Activated naive CD4-positive, alpha-beta T cell treated with anti-CD3 and anti-CD28 coated beads, Interleukin-2, amount 50 U/mL, for 16 hours (primary cell): Measurements from ENCODE around the gene FAM193B.
"Not testable (repeated sequence)": the region's sequence is repeated elsewhere in the genome, so short reads cannot be mapped to it uniquely, and the experiment has no call there.

ENCODE experiments used
- DNase-seq: peaks from one replicate; pipeline ENCODE4 v3.0.0-alpha.2; 2020

Gene FAM193B

DNA sequence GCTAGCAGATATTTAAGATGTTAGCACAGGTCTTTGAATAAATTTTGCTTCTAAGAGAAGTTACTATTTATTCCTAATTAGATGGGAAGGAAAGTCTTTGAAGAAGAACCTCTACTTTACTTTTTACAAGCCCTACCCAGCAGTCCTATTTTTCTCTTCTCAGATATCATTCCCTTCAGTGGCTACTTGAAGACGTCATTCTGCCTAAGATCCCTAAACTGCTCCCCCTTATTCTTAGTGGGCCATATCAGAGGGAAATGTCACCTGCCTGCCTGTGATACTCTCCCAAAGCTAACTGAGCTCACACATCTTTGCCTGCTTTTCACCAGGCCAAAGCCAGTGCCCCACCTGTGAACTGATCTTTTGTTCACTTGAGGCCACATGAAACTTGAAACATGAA is 21.1 kb upstream of the FAM193B start:
- DNase-seq, result no peak

DNA sequence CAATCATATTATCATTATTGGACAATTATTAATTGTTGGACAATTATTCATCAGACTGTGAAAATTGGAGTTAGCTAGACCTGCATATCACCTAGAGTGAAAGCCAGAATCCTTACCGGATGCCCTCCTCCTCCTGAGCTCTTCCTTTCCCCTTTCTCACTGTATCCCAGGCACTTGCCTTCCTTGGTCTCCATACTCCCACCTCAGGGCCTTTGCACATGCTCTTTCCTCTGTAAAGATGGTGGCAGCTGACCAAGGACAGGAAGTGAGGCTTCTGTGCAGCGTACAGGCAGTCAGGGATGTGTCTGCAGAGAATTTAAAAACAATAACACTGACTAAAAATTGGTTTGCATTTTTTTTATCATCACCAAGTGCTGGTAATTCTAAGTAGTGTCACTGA is 15.5 kb upstream of the FAM193B start:
- no peak for DNase-seq

DNA sequence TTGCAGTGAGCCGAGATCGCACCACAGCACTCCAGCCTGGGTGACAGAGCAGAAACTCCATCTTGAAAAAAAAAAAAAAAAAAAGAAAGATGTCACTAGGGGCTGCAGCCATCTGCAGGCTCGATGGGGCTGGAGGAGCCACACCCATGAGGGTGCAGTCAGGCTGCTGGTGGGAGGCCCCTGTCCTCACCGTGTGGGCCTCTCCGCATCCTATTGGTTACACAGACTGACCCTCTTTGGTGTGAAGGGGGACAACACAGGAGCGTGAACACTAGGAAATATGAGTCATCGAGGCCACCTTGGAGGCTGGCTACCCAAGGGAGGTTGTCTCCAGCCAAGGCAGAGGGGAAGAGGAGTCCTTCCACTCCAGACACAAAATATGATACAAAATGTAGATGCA is 14.0 kb upstream of the FAM193B start:
- no peak for DNase-seq

DNA sequence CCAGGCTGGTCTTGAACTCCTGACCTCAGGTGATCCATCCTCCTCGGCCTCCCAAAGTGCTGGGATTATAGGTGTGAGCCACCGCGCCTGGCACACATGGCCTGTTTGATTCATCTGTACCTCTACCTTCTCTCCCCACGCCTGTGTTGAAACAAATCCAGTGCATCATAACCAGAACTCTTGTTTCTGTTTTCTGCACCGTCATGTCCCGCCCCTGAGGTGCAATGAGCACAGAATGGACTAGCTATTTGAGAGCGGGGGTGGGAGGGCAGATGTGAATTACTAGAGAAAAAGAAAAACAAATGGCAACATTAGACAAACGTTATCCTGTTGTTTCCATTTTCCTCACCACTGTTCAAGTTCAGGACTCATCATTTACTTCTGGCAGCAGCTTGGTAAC is 10.7 kb upstream of the FAM193B start:
- DNase-seq, result no peak

DNA sequence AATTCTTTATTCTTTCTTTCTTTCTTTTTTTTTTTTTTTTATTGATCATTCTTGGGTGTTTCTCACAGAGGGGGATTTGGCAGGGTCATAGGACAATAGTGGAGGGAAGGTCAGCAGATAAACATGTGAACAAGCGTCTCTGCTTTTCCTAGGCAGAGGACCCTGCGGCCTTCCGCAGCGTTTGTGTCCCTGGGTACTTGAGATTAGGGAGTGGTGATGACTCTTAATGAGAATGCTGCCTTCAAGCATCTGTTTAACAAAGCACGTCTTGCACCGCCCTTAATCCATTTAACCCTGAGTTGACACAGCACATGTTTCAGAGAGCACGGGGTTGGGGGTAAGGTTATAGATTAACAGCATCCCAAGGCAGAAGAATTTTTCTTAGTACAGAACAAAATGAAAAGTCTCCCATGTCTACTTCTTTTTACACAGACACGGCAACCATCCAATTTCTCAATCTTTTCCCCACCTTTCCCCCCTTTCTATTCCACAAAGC is 5.1 kb upstream of the FAM193B start:
- DNase-seq, result not testable (repeated sequence)

DNA sequence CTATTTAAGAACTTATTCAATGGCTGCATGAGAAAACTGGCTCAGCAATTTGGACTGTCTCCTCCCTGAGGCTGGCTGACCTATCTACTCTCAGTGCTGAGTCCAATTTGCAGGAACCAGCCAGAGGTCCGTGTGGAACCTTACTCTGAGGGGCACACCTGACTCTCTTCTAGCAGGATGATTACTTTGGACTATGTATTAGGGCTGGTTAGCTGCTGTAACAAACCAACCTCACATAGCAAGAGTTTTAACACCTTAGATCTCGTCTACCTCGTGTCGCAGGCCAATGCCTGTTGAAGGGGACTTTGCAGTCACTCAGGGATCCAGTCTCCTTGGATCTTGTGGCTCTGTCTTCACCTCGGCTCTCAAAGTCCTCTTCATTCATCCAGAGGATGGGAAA is 3.4 kb upstream of the FAM193B start:
- DNase-seq, result no peak

DNA sequence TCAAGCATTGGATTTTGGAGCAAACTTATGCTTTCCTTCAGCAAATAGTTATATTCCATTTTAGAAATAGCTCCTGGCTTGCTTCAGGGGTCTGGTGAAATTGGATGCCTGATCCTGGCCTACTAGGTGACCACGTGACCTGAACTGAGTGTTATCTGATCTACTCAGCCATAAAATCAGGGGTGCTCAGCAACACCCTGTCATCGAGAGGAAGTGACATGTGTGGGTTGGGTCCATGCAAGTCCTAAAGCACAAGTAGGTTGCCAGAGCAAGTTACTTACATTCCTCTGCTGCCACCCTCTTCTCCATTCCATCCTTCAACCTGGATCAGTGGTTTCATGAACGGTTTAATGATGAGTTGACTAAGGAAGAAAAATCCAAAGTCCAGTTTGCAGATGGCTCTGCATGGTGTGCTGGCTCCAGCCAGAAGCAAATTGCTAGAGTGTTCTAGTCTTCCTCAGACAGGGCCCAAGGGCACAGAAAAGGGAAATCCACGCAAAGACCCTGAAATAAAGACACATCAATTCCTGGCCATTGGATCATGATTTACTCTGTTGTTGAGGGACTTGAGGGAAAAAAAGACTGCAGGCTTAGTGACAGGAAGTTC is 2.8 kb upstream of the FAM193B start:
- DNase-seq, result no peak

GRCh38 chr5:177555665-177556064 is 1.3 kb upstream of the FAM193B start:
- DNase-seq, result no peak

DNA sequence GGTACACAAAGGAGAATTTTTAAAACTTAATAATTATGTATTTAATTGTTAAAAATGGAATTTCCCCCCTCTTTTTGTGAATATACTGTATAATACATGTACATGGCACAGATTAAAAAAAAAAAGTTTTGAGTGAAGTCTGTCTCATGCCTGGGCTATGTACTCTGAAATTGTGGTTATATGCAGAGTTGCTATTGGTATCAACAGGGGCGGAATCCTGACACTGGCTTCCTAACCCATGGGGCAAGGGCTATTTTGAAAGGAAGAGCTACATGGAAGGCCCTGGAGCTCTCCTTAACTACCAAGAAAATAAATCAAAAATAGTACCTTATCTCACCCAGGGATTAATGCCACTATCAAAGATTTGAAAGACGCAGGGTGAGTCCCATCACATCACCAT is 865 bp upstream of the FAM193B start:
- DNase-seq, result no peak

- peak; percentile 51 for DNase-seq
Observed at GRCh38 chr5:177553671-177554429, 513 bp downstream of the FAM193B start.

DNA sequence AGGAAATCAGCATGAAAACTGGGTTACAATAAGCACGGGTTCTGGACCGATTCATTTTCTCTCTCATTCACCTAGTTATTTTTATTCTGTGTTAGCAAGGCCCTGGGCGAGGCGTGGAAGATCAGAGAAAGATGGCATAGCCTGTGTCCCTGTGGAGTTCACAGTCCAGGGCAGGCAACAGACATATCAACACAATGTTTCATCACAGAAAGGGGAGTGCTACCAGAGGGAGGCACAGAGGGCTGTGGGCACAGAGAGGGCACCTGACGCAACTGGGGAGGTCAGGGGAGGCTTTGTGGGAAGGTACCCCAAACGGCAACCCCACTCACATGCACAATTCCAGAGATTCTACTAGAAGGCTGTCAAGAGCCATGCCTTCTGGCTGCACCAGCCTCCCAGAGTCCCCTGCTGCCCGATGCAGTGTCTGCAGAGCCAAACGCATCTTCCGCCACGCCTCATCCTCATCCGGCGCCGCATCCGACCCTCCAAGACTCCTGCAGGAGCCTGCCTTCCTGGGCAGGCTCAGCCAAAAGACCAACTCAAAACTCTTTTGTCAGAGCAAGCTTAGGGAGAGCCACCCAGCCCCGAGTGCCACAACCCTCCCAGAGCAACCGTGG is 1.4 kb downstream of the FAM193B start:
- no peak for DNase-seq

- no peak for DNase-seq
Observed at GRCh38 chr5:177550122-177550521, 4.2 kb downstream of the FAM193B start.

DNA sequence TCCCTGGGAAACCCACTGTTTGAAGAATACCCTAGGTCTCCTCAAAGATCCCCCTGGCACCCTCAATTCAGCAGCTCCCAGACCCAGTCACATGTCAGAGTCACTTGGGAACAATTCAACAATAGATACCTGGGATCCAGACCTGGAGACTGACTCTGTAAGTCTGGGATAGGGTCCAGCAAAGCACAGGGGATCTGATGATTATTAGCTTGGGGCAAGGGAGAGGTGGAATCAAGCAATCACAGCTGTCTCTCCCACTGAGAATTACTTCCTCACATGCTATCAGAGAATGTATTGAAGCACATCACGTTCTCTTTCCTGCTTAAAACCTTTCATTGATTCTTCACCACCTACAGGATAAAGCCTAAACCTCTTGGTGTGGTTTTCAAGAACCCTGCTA is 5.9 kb downstream of the FAM193B start:
- no peak for DNase-seq

DNA sequence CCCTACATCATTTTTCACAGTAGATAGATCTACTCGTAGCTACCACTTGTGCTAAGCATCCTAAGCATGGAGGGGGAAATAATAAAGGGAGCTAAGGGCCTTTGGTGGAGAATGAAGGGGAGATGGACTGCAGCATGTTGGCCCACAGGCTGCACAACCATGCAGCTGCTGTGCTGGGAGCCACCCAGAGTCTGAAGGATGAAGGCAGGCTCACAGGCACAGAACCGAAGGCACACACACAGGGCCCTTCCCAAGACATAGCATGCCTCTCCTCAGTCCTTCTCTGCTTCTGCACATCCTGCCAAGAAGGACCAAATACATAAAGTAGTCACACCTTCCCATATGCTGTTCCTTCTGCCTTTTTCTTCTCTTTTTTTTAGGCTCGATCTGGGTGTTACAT is 6.6 kb downstream of the FAM193B start:
- DNase-seq, result no peak

DNA sequence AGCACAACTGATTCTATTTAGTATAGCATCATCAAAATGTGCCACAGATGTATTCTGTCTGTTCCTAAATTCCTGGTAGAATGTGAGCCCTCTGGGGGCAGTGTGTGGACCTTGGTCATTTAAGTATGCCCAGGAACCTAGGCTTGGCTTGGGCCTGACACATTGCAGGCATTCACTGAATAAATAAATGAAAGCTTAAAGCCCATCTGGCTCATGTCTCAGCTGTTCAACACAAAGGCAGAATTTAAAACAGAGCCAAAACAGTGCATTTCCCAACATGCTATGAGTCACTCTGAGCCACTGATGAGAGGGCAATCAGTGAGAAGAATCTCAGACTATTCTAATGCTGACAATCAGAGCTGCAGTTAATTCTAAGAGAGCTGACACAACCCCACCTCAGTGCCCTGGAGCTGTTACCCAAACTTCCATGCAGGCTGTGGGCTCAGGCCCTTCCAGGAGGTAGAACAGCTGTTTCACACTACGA is 8.1 kb downstream of the FAM193B start:
- DNase-seq, result no peak

DNA sequence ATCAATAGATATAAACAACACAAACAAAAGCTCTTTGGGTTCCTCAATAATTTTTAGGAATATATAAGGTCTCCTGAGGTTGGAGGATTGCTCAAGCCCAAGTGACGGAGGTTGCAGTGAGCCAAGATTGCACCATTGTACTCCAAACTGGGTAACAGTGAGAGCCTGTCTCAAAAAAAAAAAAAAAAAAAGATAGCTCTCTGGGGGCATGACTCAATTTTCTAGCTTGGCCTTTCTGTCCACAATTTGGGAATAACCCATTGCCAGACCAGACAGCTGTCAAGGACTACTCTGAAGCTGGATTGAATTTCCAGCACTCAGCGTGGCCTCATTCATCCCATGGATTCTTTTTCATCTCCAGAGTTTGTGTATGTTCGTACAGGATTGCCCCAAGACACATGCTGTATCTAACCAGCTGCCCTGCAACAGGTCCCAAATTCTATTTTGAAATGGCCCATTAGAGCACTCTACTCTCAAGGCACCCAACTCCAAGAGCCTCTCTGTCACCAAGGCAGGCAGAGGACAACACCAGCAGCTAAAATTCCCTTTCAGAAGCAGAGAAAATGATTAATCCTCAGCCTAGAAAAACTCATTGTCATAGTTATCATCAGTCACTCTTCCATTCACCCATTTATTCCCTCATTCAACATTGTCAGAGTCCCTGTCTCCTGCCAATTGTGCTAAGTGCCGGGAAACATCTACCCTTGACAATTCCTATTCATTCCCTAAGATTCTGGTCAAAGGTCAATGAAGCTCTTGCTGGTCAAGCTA is 8.7 kb downstream of the FAM193B start:
- DNase-seq, result no peak

DNA sequence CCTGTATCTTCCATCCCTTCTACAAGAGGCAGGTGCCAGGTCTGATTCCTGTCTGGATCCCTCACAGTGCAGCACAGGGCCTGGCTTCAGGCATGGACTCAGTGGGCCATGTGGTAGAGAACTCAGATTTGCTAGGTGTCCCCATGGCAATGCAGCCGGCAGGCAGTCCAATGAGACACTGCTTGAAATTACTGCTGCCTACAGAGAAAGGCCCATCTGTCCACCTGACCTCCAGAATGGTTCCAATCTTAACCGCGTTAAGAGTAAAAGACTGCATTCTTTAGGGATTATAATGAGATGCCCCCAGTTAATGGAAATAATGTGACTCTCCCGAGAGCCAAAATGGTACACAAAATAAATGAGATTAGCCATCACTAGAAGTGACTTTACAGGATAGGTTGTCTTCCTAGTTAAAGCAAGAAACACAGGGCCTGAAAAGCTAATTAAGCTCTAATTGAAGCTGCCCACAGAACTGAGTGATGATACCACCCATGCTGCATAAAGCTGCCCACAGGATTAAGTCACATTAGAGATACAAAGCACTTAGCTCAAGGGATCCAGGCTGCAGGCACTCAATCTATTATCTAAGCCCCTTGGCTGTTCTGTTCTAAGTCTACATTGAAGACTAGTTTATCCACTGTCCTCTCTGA is 11.4 kb downstream of the FAM193B start:
- no peak for DNase-seq

GRCh38 chr5:177540438-177540837 is 13.9 kb downstream of the FAM193B start:
- no peak for DNase-seq

- DNase-seq, result no peak
Observed at GRCh38 chr5:177539411-177539810, 15.0 kb downstream of the FAM193B start.

DNA sequence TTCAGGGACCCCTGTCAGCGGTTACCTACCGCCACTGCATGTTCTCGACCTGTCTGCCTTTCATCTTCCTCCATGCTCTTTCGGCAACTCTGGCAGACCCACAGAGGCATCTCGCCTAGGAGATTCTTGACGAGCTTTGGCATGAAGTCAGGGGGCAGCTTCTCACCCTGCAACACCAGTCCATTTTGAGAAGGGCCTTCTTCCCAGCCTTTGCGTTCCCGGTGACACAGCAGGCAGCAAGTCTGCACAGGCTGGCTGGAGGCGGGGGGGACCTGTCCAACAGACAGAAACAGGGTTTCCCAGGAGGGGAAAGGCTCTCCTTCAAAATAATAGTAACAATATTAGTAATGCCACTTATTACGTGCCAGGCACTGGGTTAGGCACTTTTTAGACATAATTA is 15.5 kb downstream of the FAM193B start:
- no peak for DNase-seq

GRCh38 chr5:177537389-177538361 is 16.7 kb downstream of the FAM193B start:
- no peak for DNase-seq

GRCh38 chr5:177536386-177536785 is 18.0 kb downstream of the FAM193B start:
- no peak for DNase-seq
